CD4-positive, alpha-beta T cell treated with Interleukin-21 for 1 hour (primary cell): ENCODE results near the gene TEC.
A peak's percentile ranks its signal among the peaks of the same experiment; 100 is the strongest.
"Not testable (repeated sequence)": the region's sequence is repeated elsewhere in the genome, so short reads cannot be mapped to it uniquely, and the experiment has no call there.

Source experiments
- DNase-seq: peaks from one replicate; pipeline ENCODE4 v3.0.0-alpha.2; 2020

TEC gene

GRCh38 chr4:48268956-48269860, at the start of gene TEC:
Gene TEC (minus strand): TSS chr4:48269838. CDS start chr4:48228614, 41,224 bp downstream.
- DNase-seq, result peak; percentile 24

- DNase-seq, result peak; percentile 56
These were observed 46.3 kb upstream of the TEC start for GRCh38 chr4:48315728-48316630.

- DNase-seq, result not testable (repeated sequence)
These were observed 45.1 kb upstream of the TEC start for GRCh38 chr4:48314746-48315145.

- no peak for DNase-seq
These were observed 42.3 kb upstream of the TEC start for GRCh38 chr4:48311896-48312295.

GRCh38 chr4:48308901-48309300, 39.3 kb upstream of the TEC start:
- DNase-seq, result no peak

GRCh38 chr4:48307528-48307927, 37.9 kb upstream of the TEC start:
- DNase-seq, result no peak

GRCh38 chr4:48305508-48305907, 35.9 kb upstream of the TEC start:
- no peak for DNase-seq

- DNase-seq, result no peak
These were observed 30.4 kb upstream of the TEC start for GRCh38 chr4:48300004-48300403.

- no peak for DNase-seq
These were observed 29.9 kb upstream of the TEC start for GRCh38 chr4:48299560-48299959.

GRCh38 chr4:48297256-48297846, 27.7 kb upstream of the TEC start:
- no peak for DNase-seq

GRCh38 chr4:48296365-48296764, 26.7 kb upstream of the TEC start:
- peak; percentile 19 for DNase-seq

GRCh38 chr4:48295116-48295515, 25.5 kb upstream of the TEC start:
- no peak for DNase-seq

GRCh38 chr4:48292218-48292790, 22.7 kb upstream of the TEC start:
- DNase-seq, result not testable (repeated sequence)

GRCh38 chr4:48290146-48290772, 20.6 kb upstream of the TEC start:
- peak; percentile 8 for DNase-seq

- DNase-seq, result not testable (repeated sequence)
These were observed 16.4 kb upstream of the TEC start for GRCh38 chr4:48286060-48286459.

- not testable (repeated sequence) for DNase-seq
These were observed 16.0 kb upstream of the TEC start for GRCh38 chr4:48285640-48286039.

GRCh38 chr4:48275686-48276085, 6.0 kb upstream of the TEC start:
- DNase-seq, result no peak

- DNase-seq, result peak; percentile 28
These were observed 5.6 kb upstream of the TEC start for GRCh38 chr4:48275247-48275646.

GRCh38 chr4:48271626-48272025, 2.0 kb upstream of the TEC start:
- no peak for DNase-seq

- DNase-seq, result peak; percentile 8
These were observed 1.4 kb upstream of the TEC start for GRCh38 chr4:48270951-48271473.

- no peak for DNase-seq
These were observed 872 bp upstream of the TEC start for GRCh38 chr4:48270523-48270897.

- peak; percentile 88 for DNase-seq
These were observed 354 bp upstream of the TEC start for GRCh38 chr4:48269861-48270522.
